ENCODE data around the gene CLCC1. TPM values are rescaled to one million over a fixed set of nuclear protein-coding genes. Genes with fewer than 3 reads are reported as not detected.

The CLCC1 gene
- total and polyA plus RNA-seq, 2 donors from 2014 or later = 10.7 to 32.1 TPM

DNA sequence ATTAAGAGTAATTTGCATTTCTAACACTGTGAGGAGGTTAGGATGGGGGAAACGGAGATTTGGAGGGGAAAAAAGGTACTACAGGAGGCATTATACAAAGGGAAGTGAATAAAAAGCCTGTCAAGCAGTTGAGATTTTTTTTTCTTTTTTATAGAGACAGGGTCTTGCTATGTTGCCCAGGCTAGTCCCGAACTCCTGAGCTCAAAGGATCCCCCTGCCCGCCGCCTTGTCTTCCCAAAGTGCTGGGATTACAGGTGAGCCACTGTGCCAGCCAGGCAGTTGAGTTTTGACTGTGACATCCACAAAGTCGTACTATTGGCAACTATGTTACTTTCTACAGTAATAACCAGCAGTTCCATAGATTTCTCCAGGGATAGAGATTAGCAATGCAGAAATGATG is 2.6 kb downstream of the CLCC1 start:
- DNase-seq = no peak
- intact Hi-C loops (cut with DNase I) = no loop called here
- TF ChIP-seq, protein P1, sequence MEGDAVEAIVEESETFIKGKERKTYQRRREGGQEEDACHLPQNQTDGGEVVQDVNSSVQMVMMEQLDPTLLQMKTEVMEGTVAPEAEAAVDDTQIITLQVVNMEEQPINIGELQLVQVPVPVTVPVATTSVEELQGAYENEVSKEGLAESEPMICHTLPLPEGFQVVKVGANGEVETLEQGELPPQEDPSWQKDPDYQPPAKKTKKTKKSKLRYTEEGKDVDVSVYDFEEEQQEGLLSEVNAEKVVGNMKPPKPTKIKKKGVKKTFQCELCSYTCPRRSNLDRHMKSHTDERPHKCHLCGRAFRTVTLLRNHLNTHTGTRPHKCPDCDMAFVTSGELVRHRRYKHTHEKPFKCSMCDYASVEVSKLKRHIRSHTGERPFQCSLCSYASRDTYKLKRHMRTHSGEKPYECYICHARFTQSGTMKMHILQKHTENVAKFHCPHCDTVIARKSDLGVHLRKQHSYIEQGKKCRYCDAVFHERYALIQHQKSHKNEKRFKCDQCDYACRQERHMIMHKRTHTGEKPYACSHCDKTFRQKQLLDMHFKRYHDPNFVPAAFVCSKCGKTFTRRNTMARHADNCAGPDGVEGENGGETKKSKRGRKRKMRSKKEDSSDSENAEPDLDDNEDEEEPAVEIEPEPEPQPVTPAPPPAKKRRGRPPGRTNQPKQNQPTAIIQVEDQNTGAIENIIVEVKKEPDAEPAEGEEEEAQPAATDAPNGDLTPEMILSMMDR (IDR thresholded peaks at IDR 0.05; ENCODE audit: borderline replicate concordance, extremely low read depth, insufficient read depth) = no peak
- H3K4me3 ChIP-seq (ENCODE audit: low read length in 3 of 3) = no peak overlapping the region
- no peaks in the 10 kb centered on the region for H3K9me3 ChIP-seq (ENCODE audit: control insufficient read depth in 2 of 3, insufficient read depth in 1 of 3, low read length in 3 of 3)
- H3K27ac ChIP-seq (ENCODE audit: low read depth in 2 of 2, low read length in 2 of 2) = no peak overlapping the region
- peaks cover 0 to 3% (median 0%) of the 10 kb centered on the region in 3 donors for H3K4me1 ChIP-seq (ENCODE audit: control insufficient read depth in 2 of 3, insufficient read depth in 2 of 3, low read depth in 1 of 3, low read length in 3 of 3)
- H3K36me3 ChIP-seq (ENCODE audit: control insufficient read depth in 2 of 3, insufficient read depth in 3 of 3, low read length in 3 of 3) = peaks cover 0 to 2% (median 2%) of the 10 kb centered on the region in 3 donors
- H3K27me3 ChIP-seq (ENCODE audit: control insufficient read depth, insufficient read depth, low read length) = no peaks in the 10 kb centered on the region
- no peak for FAIRE-seq
- H3K9ac ChIP-seq (ENCODE audit: low read length in 3 of 3) = no peak overlapping the region

- no peaks in the 10 kb centered on the region for H3K9me3 ChIP-seq (ENCODE audit: control insufficient read depth in 2 of 3, insufficient read depth in 1 of 3, low read length in 3 of 3)
- no peak overlapping the region for H3K4me3 ChIP-seq (ENCODE audit: low read length in 3 of 3)
- H3K4me1 ChIP-seq (ENCODE audit: control insufficient read depth in 2 of 3, insufficient read depth in 2 of 3, low read depth in 1 of 3, low read length in 3 of 3) = peaks cover 0 to 3% (median 0%) of the 10 kb centered on the region in 3 donors
- intact Hi-C loops (cut with DNase I) = no loop called here
- no peak overlapping the region for H3K9ac ChIP-seq (ENCODE audit: low read length in 3 of 3)
- DNase-seq = no peak
- no peak overlapping the region for H3K27ac ChIP-seq (ENCODE audit: low read depth in 2 of 2, low read length in 2 of 2)
- FAIRE-seq = no peak
- peaks cover 0 to 2% (median 2%) of the 10 kb centered on the region in 3 donors for H3K36me3 ChIP-seq (ENCODE audit: control insufficient read depth in 2 of 3, insufficient read depth in 3 of 3, low read length in 3 of 3)
- no peaks in the 10 kb centered on the region for H3K27me3 ChIP-seq (ENCODE audit: control insufficient read depth, insufficient read depth, low read length)
- TF ChIP-seq, protein P1 (IDR thresholded peaks at IDR 0.05; ENCODE audit: borderline replicate concordance, extremely low read depth, insufficient read depth) = no peak
Observed at GRCh38 chr1:108957888-108958287, 5.4 kb downstream of the CLCC1 start.

- Histone ChIP-seq H3K36me3 (ENCODE audit: control insufficient read depth in 2 of 3, insufficient read depth in 3 of 3, low read length in 3 of 3) (peaks cover 0 to 2% (median 2%) of the 10 kb centered on the region in 3 donors), H3K4me3 (ENCODE audit: low read length in 3 of 3) (no peak overlapping the region), H3K4me1 (ENCODE audit: control insufficient read depth in 2 of 3, insufficient read depth in 2 of 3, low read depth in 1 of 3, low read length in 3 of 3) (no peaks in the 10 kb centered on the region), H3K9ac (ENCODE audit: low read length in 3 of 3) (no peak overlapping the region), H3K27me3 (ENCODE audit: control insufficient read depth, insufficient read depth, low read length) (no peaks in the 10 kb centered on the region), H3K27ac (ENCODE audit: low read depth in 2 of 2, low read length in 2 of 2) (no peak overlapping the region), H3K9me3 (ENCODE audit: control insufficient read depth in 2 of 3, insufficient read depth in 1 of 3, low read length in 3 of 3) (no peaks in the 10 kb centered on the region)
- no peak for DNase-seq
- intact Hi-C loops (cut with DNase I) = no loop called here
- FAIRE-seq = no peak
- TF ChIP-seq, protein P1 (IDR thresholded peaks at IDR 0.05; ENCODE audit: borderline replicate concordance, extremely low read depth, insufficient read depth) = no peak
Observed at GRCh38 chr1:108955881-108956280, 7.4 kb downstream of the CLCC1 start.

GRCh38 chr1:108955111-108955510 is 8.2 kb downstream of the CLCC1 start:
- FAIRE-seq (no peak), DNase-seq (no peak)
- H3K9me3 ChIP-seq (ENCODE audit: control insufficient read depth in 2 of 3, insufficient read depth in 1 of 3, low read length in 3 of 3) = no peaks in the 10 kb centered on the region
- TF ChIP-seq, protein P1 (IDR thresholded peaks at IDR 0.05; ENCODE audit: borderline replicate concordance, extremely low read depth, insufficient read depth) = no peak
- H3K9ac ChIP-seq (ENCODE audit: low read length in 3 of 3) = no peak overlapping the region
- no peaks in the 10 kb centered on the region for H3K4me1 ChIP-seq (ENCODE audit: control insufficient read depth in 2 of 3, insufficient read depth in 2 of 3, low read depth in 1 of 3, low read length in 3 of 3)
- H3K27ac ChIP-seq (ENCODE audit: low read depth in 2 of 2, low read length in 2 of 2) = no peak overlapping the region
- intact Hi-C loops (cut with DNase I) = no loop called here
- no peak overlapping the region for H3K4me3 ChIP-seq (ENCODE audit: low read length in 3 of 3)
- H3K27me3 ChIP-seq (ENCODE audit: control insufficient read depth, insufficient read depth, low read length) = no peaks in the 10 kb centered on the region
- H3K36me3 ChIP-seq (ENCODE audit: control insufficient read depth in 2 of 3, insufficient read depth in 3 of 3, low read length in 3 of 3) = peaks cover 0 to 2% (median 2%) of the 10 kb centered on the region in 3 donors

All from kidney (tissue), 14 donors.